HG03342 (cell line): ENCODE data around the gene CCDC182.

Experiments used
- ATAC-seq: cut with Tn5 transposase; IDR thresholded peaks from one replicate; pipeline ENCODE4 v1.9.1; 2021; ENCODE audit warnings: mild to moderate bottlenecking, moderate library complexity; ENCODE audit not compliant: unreplicated experiment

Gene CCDC182

DNA sequence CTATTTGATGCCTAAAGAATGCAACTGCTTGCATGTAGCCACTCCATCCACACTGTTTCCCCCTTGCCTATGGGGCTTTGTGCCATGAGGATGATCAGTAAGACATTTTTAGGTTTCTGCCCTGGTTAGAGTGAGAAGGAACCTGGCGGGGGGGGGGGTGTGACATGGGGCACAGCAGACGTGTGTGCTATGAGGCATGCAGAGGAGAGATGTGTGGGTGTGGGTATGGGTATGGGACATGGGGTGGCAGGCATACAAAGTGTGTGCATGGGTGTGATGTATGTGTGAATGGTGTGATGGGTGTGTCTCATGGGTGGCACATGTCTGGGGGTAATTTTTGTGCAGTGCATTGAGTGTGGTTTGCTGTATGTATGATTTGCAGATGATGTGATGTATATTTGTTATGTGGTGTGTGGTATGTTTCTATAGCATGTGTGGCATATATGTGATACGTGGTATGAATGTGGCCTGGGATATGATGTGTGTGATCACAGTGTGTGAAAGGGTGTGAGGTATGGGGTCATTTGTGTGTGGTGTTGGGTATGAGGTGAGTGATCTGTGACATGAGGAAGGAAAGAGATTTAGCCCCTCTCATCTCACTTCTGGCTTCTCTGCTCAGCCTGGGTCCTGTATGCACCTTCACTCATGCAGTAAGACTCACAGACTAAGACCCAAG is 14.9 kb downstream of the CCDC182 start:
- ATAC-seq: no peak

DNA sequence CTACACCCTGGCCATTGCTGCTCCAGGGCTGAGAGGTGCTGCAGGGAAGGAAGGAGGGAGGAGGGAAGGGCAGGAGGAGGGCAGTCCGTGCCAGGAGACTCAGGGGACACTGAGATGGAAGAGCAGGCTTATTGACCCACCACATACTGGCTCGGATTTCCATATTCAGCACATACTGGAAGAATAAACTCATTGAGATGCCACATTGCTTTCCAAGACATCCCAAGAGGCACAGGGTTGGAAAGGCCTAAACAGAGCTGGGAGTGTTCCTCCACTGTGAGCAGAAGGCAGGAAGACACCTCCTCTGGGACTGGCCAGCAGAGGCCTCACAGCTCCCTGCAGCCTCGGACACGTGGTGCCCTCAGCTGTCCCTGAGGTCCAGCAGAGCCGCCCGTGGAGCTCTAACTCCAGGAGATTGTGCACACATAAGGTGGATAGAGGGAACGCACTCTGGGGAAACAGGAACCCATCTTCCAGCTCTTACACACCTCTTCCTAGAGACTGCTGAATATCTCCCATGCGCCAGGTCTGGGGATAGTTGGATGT is 17.4 kb downstream of the CCDC182 start:
- no peak for ATAC-seq

DNA sequence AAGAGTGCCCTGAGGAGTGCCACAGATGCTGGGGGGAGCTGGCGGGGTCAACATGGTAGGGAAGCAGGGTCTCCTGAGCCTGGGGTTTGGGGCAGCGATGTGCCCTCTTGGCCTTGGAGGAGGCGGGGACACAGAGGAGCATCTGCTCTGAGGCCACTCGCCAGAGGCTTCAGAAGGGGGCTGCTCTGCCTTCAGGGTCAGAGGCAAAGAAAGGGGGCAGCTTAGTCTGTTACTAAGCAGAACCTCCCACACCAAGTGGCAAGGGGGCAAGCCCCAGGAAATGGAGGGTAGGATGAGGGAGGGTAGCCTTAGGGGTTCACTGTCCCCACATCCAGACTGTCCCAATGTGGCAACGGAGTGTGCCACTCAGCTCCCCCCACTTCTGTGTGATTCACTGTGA is 18.3 kb downstream of the CCDC182 start:
- no peak for ATAC-seq

DNA sequence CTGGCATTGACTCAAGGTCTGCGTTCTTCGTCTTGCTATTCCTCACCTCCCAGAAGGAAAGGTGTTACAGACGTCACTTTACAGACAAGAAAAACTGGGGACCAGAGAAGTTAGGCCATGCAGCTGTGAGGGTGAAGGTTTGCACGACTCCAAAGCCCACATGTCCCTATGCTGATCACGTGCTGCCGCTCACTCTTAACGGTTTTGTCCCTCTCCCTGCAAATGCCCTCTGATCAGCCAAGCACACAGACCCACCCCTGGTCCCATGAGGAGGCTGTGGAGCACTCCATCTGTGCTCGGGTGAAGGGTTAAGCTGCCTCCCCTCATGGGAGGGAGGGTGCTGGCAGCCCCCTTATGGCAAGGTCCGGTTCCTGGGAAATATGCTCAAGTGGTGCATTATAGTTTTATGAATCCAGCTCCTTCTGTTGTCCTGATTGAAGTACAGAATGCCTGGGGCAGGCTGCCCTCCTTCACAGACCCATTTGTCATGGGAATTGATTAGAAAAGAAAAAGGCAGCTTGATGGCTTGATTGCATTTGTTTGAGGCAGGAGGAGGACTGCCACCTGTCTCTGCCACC is 18.8 kb downstream of the CCDC182 start:
- no peak for ATAC-seq

DNA sequence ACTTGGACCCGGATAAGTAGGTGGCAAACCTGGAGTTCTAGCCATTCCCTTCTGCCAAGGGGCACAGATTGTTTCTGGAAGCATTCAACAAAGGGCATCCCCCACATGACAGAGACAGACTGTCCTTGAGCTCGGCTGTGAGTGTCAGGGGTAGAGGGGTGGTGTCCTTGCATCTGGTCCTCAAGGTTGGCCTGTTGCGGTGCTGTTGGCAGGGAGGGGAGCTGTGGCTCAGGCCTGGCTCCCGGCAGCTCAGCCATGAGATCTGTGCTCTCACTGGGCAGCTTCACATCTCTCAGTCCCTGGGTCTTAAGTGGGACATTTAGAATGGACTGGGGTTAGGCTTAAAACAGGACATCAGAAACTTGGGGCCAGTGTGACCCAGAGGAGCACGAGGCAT is 20.4 kb downstream of the CCDC182 start:
- ATAC-seq: no peak

DNA sequence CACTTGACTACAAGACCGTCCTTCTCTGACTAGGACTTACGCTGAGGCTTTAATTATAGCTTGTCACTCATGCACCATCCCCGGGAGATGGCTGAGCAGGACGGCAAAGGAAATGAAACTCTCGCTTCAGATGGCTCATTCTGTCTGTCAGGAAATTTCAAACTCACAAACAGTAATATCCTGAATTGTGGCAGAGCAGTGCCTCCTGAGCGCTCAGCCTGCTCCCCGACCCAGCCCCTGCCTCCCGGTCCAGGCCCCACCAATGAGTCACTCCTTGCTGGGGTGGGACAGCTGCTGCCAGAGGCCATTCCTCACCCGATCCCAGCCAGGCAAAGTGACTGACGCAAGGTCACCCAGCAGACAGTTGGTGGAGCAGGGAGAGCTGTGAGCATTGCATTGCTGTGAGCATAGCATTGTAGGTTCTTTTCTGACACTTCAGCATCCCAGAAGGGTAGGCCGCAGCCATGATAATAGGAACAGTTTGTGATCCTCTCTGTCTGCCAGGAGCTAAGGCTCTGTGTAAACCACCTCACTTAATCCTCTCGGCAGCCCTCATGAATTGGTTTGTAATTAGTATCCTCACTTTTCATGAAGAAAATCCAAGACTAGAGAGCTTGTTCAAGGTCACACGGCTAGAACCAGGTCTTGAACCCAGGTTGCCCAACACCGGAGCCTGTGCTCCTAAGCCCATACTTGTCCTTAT is 20.9 kb downstream of the CCDC182 start:
- ATAC-seq: peak; percentile 74

DNA sequence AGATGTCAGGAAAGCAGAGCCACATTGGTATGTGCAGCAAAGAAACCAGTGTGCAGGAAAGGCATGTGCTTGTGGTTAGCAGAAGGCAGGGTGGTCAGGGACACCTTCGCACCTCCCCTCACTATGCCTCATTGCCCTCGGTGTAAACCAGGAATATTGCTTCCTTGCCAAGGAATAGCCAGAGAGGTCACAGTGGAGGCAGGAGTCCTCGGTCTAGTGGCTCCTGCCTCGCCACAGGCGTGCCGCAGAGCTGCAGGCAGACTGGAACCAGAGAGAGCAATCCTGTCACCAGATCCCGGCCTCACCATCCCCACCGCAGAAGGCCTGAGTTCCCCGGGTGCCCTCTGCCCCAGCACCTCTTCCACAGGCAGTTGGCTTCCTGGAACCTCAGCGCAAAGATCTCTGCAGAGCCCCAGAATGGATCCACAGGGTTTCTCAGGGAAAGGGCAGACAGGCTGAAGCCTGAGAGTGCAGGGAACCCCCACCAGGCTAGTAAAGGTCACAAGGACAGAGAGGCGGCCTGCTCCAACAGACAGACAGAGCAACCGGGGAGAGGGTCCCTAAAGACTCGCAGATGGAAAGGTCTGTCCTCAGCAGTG is 21.6 kb downstream of the CCDC182 start:
- no peak for ATAC-seq

DNA sequence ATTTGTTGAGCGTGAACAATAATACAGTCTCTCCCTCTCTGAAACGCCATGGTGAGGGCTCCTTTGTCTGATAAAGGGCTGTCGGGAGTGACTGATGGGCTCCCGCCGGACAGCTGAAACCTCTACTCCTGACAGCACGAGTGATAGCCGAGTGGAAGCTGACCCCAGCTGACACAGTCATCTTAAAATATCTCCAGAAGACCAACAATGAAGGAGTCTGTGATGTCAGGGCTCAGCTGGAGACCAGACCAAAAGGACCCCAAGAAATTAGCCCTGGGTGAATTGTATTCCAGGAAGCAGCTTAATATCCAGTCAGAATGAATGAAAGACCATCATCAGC is 22.4 kb downstream of the CCDC182 start:
- no peak for ATAC-seq

DNA sequence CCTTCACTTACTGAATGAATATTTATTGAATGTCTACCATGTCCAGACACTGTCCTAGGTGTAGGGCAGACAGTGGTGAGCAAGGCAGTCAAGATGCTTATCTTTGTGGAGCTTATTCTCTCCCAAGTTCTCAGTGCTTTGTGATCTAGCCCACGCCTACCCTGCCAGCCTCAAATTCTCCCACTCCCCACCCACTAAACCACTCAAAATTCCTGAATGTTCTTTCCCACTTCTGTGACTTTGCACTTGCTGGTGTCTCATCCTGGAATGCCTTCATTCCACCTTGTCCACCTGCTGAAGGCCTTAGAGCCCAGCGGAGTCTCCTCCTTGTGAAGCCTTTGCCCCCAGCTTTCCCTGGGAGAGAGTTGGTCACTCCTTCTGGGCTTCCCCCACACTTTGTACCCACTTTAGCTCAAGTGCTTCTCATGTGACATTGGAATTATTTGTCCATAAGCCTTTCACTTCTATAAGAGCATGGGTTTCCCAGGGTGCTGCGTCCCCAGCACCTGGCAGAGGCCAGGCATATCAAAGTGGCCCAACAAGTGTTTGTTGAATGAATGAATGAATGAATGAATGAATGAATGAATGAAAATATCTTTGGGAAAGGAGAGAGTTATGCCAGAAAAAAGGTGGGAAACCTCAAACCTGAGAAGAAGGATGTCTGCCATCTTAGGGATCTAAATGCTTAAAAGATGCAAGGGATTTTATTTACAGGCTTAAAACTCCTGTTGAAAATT is 23.0 kb downstream of the CCDC182 start:
- no peak for ATAC-seq

DNA sequence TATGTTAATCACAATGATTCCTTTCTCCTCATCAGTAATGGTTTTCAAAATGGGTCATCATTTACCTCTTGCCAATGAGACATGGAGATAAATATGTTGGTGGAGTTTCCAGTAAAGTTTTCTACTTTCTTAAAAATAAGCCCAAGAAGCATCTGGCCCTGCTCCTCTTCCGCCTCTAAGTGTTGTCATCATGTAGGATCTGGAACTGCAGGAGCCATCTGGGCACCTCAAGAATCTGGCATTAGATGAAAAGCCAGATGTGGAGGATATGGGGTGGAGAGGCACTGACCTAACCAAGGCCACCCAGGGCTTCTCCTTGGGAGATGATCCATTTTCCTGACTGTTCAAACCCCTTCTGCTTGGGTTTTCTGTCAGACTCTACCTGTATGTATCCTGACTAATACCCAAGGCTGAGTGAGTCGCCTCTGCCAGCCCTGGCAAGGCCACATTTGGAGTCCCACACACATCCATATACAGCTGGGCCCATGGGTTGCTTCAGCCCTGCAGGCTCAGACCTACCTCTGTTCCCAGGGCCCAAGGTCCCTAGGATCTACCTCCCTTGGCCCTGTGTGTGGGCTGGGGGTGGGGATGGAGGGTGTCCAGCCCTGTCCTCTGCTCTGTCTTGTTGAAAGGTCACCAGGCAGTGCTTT is 24.6 kb downstream of the CCDC182 start:
- ATAC-seq: no peak

DNA sequence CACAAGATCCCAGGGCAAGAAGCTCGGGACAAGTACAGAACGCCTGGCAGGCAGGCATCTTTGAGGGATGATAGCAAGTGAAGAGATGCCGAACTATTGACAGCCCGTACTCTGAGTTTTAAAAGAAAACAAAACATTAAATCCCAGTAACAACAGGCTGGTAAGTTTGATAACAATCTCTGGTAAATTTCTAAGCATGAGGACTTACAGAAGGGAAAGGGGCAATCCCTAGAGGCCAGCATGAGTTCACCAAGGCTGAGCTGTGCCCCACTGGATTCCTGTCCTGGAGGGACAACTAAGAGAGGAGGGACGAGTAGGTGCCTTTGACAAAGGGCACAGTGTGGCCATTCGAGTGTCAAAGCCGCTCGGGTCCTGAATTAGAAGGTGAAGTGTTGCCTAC is 26.2 kb downstream of the CCDC182 start:
- ATAC-seq: no peak

DNA sequence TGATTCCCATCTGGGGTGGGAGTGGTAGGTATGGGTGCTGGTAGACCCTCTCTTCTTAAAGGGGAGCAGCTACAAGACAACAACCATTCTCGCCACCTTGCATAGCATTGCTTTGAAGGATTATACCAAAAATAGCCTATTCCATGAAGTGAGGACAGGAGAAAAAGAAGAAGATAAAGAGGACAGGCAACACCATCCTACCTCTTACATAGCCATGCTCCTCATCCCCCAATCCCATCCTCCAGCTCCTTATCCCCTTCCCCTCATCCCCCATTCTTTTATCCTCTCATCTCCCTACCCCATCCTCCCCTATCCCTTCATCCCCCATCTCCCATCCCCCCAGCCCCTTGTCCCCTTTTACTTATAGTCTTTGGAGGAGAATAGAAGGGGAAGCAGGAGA is 29.1 kb downstream of the CCDC182 start:
- no peak for ATAC-seq

DNA sequence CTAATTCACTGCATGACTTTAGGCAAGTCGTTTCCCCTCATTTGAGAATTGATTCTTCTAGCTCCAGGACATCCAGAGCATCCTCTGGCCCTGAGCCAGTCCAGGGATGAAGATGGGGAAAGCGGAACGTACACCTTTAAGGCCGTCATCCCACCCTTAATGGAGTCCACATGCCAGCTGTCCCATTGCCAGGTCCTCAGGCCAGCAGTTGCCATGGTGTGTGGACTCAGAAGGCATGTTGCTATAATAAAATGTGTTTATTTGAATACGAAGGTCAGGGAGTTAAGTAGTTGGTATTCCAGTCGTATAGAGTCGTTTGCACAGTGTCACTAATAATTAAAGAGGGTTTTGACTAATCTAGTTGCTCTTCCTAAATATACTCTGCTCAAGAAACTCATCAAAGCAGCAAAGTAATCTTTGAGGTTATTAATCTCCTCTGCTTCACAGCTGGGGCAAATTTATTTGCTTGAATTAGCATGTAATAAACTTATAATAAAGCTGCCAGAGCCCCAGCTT is 30.4 kb downstream of the CCDC182 start:
- no peak for ATAC-seq

DNA sequence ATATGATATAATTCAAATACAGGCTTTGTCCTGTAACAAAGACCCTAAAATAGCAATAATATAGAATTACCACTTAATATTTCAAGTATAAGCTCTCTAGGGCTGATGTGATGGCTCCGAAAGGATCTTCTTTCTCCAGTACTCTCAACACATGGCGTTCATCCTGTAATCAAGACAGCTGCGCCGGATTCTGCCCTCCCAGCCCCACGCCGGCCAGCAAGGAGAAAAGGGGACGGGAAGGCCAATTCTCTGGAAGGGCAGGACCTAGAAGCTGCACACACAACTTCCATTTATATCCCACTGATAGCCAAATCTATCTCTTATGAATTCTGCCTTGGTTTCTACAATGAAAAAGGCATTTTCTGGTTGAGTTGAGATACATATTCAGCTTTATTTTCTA is 32.0 kb downstream of the CCDC182 start:
- ATAC-seq: no peak

DNA sequence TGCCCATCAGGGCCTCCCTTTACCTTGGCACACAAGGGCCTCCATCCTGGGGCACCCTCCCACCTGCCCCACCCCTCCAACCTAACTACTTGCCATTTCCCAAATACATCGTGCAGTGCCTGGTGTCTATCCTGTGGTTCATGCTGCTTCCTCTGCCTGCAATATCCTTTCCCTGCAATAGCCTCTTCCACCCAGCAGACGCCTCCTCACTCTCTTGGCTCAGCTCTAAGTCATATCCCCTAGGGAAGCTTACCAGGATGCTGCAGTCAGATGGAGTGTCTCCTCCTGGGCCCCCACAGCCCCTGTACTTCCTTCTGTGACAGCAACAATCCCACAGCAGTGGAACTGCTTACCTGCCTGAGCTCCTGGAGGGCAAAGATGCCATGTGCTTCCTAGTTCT is 36.7 kb downstream of the CCDC182 start:
- no peak for ATAC-seq

DNA sequence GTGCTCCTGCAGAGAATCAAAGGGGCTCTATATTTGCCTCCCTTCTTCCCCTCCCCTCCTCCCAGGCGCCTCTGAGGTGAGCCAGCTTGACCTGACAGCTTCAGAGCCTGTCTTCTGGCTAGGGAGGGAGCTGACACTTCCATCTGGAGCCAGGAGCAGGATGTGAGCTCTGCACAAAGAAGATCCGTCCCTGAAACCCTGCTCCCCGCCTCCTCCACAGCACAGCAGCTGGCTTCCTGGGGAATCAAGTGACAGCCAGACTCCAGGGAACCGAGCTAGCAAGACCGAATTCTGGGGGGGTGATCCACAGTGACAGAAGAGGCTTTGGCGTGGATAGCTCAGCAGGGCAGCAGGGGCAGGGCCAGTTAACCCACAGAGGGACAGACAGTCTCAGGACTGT is 37.2 kb downstream of the CCDC182 start:
- ATAC-seq: no peak

DNA sequence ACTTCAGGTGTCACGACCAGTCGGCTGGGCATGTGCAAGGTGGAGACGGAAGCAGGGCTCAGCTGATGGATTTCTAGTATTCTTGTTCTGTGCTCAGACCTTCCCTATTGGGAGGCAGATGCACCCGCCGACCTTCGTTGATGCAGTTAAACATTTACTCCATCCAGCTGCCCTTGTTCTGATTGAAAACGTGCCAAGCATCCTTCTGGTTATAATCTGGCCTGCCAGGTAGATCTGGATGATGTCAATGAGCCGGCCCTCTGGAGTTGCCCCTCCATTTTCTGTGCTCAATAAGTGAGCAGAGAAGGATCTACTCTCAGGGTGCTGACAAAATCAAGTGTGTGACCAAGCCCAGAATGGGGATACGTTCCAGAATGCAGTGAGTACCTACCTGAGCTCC is 38.3 kb downstream of the CCDC182 start:
- no peak for ATAC-seq

DNA sequence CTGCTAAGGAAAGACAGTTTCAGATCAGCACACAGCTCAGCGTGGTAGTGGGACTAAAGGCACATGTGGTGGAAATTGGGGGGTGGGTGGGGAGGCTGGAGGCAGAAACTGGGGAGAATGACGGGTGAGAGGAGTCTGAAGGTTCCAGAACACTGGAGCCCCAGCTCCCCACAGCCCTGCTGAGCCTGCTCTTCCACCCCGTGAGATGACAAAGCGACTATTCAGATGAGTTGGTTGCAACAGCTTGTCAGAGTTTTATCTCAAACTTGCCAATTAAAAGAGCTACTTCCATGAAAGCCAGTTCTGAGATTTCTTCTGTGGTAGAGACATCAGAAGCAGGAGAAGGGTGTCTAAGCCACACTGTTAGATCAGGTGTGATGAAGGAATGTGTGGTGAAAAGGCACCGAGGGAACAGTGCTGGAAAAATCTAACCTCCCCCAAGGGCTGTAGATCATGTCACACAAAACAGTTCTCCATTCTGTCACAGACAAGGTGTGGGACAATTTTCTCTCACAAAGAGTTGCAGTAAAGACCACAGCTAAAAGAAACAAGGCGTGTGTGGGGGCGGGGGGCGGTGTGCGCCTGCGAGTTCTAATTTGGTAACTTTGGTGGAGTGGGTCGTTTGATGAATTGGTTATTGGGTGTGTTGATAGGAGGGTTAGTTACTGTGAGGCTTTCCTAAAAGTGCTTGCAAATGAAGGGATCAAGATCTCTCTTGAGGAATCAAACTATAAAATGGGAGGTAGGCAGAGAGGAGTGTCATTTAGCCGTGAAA is 39.0 kb downstream of the CCDC182 start:
- ATAC-seq: no peak

DNA sequence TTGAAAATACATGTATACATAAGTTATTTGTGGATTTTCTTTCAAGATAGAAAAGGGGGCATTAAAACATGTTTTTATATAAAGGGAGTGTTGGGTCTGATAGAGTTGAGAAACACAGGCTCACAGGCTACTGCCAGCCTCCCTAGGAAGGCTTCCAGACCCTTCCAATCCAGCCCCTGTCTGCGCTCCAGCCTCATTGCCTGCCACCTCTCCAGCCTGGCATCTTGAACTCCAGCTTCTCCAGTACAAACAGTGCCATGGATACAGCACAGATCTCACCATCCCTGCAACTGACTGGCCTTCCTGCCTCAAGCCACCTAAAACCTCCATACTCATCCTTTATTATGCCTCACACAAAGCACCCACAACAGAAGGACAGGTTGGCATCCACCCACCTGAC is 40.7 kb downstream of the CCDC182 start:
- ATAC-seq: no peak

DNA sequence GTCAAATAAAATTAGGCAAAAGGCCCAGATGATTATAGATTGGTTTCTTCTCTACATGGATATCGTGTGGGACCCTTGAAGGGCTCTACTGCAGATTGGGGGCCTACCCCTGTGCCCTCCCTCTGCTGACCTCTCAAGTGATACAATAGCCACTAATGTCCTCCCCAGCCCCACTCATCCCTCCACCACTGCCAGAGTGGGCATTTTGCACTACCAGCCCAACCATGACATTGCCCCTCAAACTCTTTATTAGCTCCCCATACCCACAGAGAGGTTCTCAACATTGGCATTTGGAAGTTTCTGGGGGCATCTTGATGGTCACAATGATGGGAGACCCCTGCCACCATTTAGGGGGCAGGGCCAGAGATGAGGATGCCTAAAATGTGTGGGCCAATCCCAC is 41.8 kb downstream of the CCDC182 start:
- no peak for ATAC-seq
